ENCODE data around the gene FARSA. TPM values are rescaled to one million over a fixed set of nuclear protein-coding genes. Genes with fewer than 3 reads are reported as not detected.

The FARSA gene
- total and polyA plus RNA-seq, 10 of the 15 experiments (the other 5 are each of a cell fraction or from before 2014, with no cell fraction given): 20.3 to 212 (median 76.4) TPM

- TF ChIP-seq NKRF (conservative IDR thresholded peaks at IDR 0.05) (peak; percentile 90), BACH1 (IDR thresholded peaks at IDR 0.05; ENCODE audit: borderline replicate concordance) (peak; percentile 67; the same call in 1 of the 2 replicates), HDAC6 (IDR thresholded peaks at IDR 0.05; ENCODE audit: unreplicated experiment) (no peak), KAT2A (conservative IDR thresholded peaks at IDR 0.05; ENCODE audit: control insufficient read depth, low read depth, low read length) (no peak), SUZ12 (IDR thresholded peaks at IDR 0.05; ENCODE audit: unreplicated experiment) (no peak), SUPT20H (IDR thresholded peaks at IDR 0.05; ENCODE audit: borderline replicate concordance, control insufficient read depth, low read depth, low read length) (no peak), E2F4 (IDR thresholded peaks at IDR 0.05; ENCODE audit: low read depth, low read length) (no peak), ZNF24 (IDR thresholded peaks at IDR 0.05) (no peak), SMARCA5 (IDR thresholded peaks at IDR 0.05) (no peak), CREB1 (IDR thresholded peaks at IDR 0.05; ENCODE audit: low read depth) (peak; percentile 53), POLR2AphosphoS2 (IDR thresholded peaks at IDR 0.05; ENCODE audit: low read depth, low read length) (peak; percentile 83), RFX5 (IDR thresholded peaks at IDR 0.05; ENCODE audit: low read depth, low read length) (no peak; the same call in 1 of the 2 replicates), GABPA (IDR thresholded peaks at IDR 0.05; ENCODE audit: low read depth) (peak; percentile 97), IKZF2 (IDR thresholded peaks at IDR 0.05) (no peak), ZBTB11 (CRISPR knock-in tag; IDR thresholded peaks at IDR 0.05) (no peak), EED (IDR thresholded peaks at IDR 0.05; ENCODE audit: low read depth) (no peak), GATAD2B (conservative IDR thresholded peaks at IDR 0.05; ENCODE audit: low read depth) (peak; percentile 57), ZNF622 (IDR thresholded peaks at IDR 0.05) (no peak), NR2C1 (IDR thresholded peaks at IDR 0.05) (peak; percentile 93), MYB (IDR thresholded peaks at IDR 0.05; ENCODE audit: borderline replicate concordance, low read depth, low read length) (no peak; the same call in 1 of the 2 replicates), MLLT1 (IDR thresholded peaks at IDR 0.05) (peak; percentile 74), RAD21 (IDR thresholded peaks at IDR 0.05; ENCODE audit: insufficient read depth, low read depth, low read length) (no peak), ESRRA (IDR thresholded peaks at IDR 0.05; ENCODE audit: low read length) (peak; percentile 80; the same call in 1 of the 2 replicates)
Observed at GRCh38 chr19:12933287-12934072, at the start of gene FARSA (continued).

Measured in GM12878 (cell line).